Psoas muscle (tissue), 8 donors: ENCODE data around the gene ACAD11. TPM values are rescaled to one million over a fixed set of nuclear protein-coding genes. Genes with fewer than 3 reads are reported as not detected.

ENCODE experiments used
- ATAC-seq, 4 donors: fragments of 200-7000 bp; cut with Tn5 transposase; one replicate each; pipeline ENCODE4 v1.9.1; 2020; ENCODE audit warnings: moderate library complexity in 3 of 4, mild to moderate bottlenecking in 2 of 4
- DNase-seq, 2 donors: peaks; one replicate each; pipeline ENCODE4 v3.0.0-alpha.2; 2020
- H3K27ac ChIP-seq: fragments of 200-600 bp; one replicate; pipeline ENCODE4 v1.8.0; 2022
- H3K27me3 ChIP-seq, 3 donors: fragments of 200-600 bp in 1 of 3; one replicate each; pipeline versions ENCODE4 v1.6.1 to v1.8.0; 2013 to 2022; ENCODE audit warnings: low read length in 2 of 3, mild to moderate bottlenecking in 2 of 3, moderate library complexity in 1 of 3; ENCODE audit not compliant: insufficient read depth in 3 of 3
- H3K36me3 ChIP-seq, 2 donors: fragments of 200-600 bp in 1 of 2; one replicate each; pipeline versions ENCODE4 v1.6.1 to v1.8.0; 2013 to 2022; ENCODE audit warnings: low read depth in 1 of 2, mild to moderate bottlenecking in 1 of 2, moderate library complexity in 1 of 2; ENCODE audit not compliant: insufficient read depth in 1 of 2
- H3K4me1 ChIP-seq: fragments of 200-600 bp; one replicate; pipeline ENCODE4 v1.8.0; 2022
- H3K4me3 ChIP-seq: fragments of 200-600 bp; one replicate; pipeline ENCODE4 v1.8.0; 2022; ENCODE audit warnings: mild to moderate bottlenecking
- H3K9me3 ChIP-seq: fragments of 200-600 bp; one replicate; pipeline ENCODE4 v1.8.0; 2022
- WGBS, 3 donors: extraction: QIAGEN DNeasy Blood & Tissue Kit; methylation state at CpG; one replicate each; pipeline versions ENCODE4 v1.1.6 to v1.1.7; 2013; 5-methylcytosine and 5-hydroxymethylcytosine counted together
- intact Hi-C, 2 donors: fragments of 100-400 bp; cut with DNase I; formaldehyde crosslinking; loops; one replicate each; pipeline versions ENCODE4 v1.11.0 to v1.14.2; 2022
- polyA plus RNA-seq, 3 donors: library from polyadenylated mRNA; stranded (reverse); fragments of 200-250 nt; gene quantifications; one replicate each; pipeline ENCODE4 v1.2.3, GENCODE V29; 2013
- total RNA-seq, 4 donors: library from RNA; stranded (reverse); fragmentation: NEBNext Ultra II Directional in 2 of 4; extraction: Animal tissue kit (Norgen Biotek cat#: 25700) in 2 of 4; gene quantifications; one replicate each; pipeline versions ENCODE4 v1.2.1 to v1.2.4, GENCODE V29; 2021 to 2023
- TF ChIP-seq, protein P1 (sequence below): fragments of 200-600 bp; IDR thresholded peaks from one replicate; pipeline ENCODE4 v1.8.0; 2022; ENCODE audit warnings: antibody characterized with exemption
- donor health status: healthy with polysubstance abuse.
- donor health status: DM: no; HTN: no; CAD: no; lungs with moderate emphysema.
- donor health status: Bipolar disorder and iron deficiency.
- donor health status: healthy.
- donor health status: DM: yes; HTN: yes; CAD: no.
- donor health status: DM: no; HTN: no; CAD: no.
- donor health status: DM: no; HTN: no; CAD: no.
- donor health status: DM: yes; HTN: yes; CAD: no.

Gene ACAD11
- total and polyA plus RNA-seq, 7 donors, result 1.8 to 7.5 (median 5.7) TPM

GRCh38 chr3:132660052-132660810, 622 bp upstream of the ACAD11 start, which contains the start of gene UBA5:
TSS of gene UBA5 (plus strand) at chr3:132660329. CDS start at chr3:132660538, 209 bp downstream.
- peak; percentile 72 to 86 for DNase-seq
- intact Hi-C loops, result loop anchor here in 1 of 2 donors (10.0 kb wide), 1 partner anchor 55 kb away; no protein-coding TSS in a partner anchor
- ATAC-seq, result peak; percentile 83 to 90 (median 86)
- peak within 1 kb of the TSS; percentile 95 for H3K4me3 ChIP-seq
- H3K36me3 ChIP-seq, result peaks cover 0 to 7% of the 10 kb centered on the region in 2 donors
- 0% methylated on average over 53 to 64 of the region's 64 CpGs for WGBS, 3 donors
- no peaks in the 10 kb centered on the region for H3K27me3 ChIP-seq
- no peaks in the 10 kb centered on the region for H3K9me3 ChIP-seq
- TF ChIP-seq, protein P1, sequence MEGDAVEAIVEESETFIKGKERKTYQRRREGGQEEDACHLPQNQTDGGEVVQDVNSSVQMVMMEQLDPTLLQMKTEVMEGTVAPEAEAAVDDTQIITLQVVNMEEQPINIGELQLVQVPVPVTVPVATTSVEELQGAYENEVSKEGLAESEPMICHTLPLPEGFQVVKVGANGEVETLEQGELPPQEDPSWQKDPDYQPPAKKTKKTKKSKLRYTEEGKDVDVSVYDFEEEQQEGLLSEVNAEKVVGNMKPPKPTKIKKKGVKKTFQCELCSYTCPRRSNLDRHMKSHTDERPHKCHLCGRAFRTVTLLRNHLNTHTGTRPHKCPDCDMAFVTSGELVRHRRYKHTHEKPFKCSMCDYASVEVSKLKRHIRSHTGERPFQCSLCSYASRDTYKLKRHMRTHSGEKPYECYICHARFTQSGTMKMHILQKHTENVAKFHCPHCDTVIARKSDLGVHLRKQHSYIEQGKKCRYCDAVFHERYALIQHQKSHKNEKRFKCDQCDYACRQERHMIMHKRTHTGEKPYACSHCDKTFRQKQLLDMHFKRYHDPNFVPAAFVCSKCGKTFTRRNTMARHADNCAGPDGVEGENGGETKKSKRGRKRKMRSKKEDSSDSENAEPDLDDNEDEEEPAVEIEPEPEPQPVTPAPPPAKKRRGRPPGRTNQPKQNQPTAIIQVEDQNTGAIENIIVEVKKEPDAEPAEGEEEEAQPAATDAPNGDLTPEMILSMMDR, result no peak
- H3K27ac ChIP-seq, result peak within 1 kb of the TSS; percentile 85
- peaks cover 21% of the 10 kb centered on the region for H3K4me1 ChIP-seq

DNA sequence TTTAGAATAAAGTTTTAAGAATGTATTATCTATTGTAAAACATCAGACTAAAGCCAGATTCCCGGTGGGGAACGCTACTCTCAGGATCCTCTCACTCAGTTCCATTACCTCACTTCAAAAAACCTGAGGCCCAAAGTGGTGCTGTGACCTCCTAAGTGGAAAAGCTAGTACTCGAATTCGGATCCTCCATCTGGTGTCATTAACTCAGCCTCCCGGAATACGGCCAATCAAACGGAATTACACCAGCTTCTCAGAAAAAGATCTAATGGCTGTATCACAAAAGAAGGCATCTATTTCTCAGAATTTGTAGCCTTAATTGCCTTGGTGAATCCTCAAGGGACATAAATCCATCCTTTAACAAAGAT, 627 bp downstream of the ACAD11 start:
- Histone ChIP-seq H3K4me1 (peaks cover 21% of the 10 kb centered on the region), H3K36me3 (no peaks in the 10 kb centered on the region), H3K27me3 (no peaks in the 10 kb centered on the region), H3K4me3 (peak overlapping the region; percentile 95), H3K27ac (peak overlapping the region; percentile 85), H3K9me3 (no peaks in the 10 kb centered on the region)
- peak in 1 of 4 donors; percentile 16 for ATAC-seq
- TF ChIP-seq, protein P1, result no peak
- no peak for DNase-seq
- WGBS, 3 donors, result 1 to 4% (median 3%) methylated on average over 7 of the region's 7 CpGs
- intact Hi-C loops, result no loop called here

DNA sequence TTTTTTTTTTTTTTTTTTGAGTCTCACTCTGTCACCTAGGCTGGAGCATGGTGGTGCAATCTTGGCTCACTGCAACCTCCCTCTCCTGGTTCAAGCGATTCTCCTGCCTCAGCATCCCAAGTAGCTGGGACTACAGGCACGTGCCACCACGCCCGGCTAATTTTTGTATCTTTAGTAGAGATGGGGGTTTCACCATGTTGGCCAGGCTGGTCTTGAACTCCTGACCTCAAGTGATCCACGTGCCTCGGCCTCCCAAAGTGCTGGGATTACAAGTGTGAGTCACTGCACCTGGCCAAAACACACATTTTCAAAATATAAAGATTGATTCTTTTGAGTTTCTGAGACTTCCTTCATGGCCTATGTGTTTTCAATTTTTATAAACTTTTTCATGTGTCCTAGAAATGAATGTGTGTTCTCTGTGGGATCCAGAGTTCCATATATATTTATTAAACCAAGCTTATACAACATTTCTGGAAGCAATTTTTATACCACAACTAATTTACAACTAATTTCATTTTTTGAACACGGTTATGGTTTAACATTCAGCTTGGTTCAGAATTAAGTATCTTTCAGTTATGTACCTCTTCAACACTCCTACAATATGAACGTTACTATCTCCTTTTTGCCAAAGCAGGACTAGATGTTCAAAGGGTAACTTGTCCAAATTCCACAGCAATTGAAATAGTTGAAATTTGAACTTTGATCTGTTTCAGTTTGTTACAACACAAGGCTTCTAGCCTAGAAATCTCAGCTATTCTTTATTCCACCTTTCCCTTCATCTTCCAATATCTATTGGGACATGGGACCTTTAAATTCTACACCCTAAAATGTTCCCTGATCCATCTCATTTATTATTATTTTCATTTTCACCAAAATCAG, 1.5 kb downstream of the ACAD11 start:
- Histone ChIP-seq H3K27ac (peak overlapping the region; percentile 85), H3K36me3 (no peaks in the 10 kb centered on the region), H3K27me3 (no peaks in the 10 kb centered on the region), H3K4me3 (peak overlapping the region; percentile 95), H3K9me3 (no peaks in the 10 kb centered on the region), H3K4me1 (peaks cover 21% of the 10 kb centered on the region)
- intact Hi-C loops, result no loop called here
- 75 to 91% (median 82%) methylated on average over 8 of the region's 8 CpGs for WGBS, 3 donors
- no peak for ATAC-seq
- no peak for DNase-seq
- TF ChIP-seq, protein P1, result no peak

DNA sequence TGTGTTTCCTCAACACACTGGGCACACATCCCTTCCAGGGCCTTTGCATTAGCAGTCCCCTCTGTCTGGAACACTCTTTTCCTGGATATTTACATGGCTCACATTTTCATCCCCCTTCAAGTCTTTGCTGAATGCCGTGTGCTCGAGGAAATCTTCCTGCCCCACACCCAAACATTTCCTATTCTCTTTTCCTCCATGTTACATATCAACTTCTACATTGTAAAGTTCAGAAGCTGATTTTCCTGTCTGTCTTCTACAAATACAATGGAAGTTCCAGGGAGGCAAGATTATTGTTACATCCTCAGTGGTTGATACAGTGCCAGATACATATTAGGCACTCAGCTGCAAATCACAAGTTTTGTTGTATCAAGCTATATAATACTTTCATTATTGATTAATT, 4.1 kb downstream of the ACAD11 start:
- TF ChIP-seq, protein P1, result no peak
- 65 to 77% (median 66%) methylated on average over 2 of the region's 2 CpGs for WGBS, 3 donors
- intact Hi-C loops, result no loop called here
- Histone ChIP-seq H3K4me3 (no peak overlapping the region), H3K36me3 (no peaks in the 10 kb centered on the region), H3K27me3 (no peaks in the 10 kb centered on the region), H3K4me1 (peaks cover 8% of the 10 kb centered on the region), H3K9me3 (no peaks in the 10 kb centered on the region), H3K27ac (no peak overlapping the region)
- DNase-seq (no peak), ATAC-seq (no peak)
